Measurements from ENCODE around the gene ADAMTS12.

DNA sequence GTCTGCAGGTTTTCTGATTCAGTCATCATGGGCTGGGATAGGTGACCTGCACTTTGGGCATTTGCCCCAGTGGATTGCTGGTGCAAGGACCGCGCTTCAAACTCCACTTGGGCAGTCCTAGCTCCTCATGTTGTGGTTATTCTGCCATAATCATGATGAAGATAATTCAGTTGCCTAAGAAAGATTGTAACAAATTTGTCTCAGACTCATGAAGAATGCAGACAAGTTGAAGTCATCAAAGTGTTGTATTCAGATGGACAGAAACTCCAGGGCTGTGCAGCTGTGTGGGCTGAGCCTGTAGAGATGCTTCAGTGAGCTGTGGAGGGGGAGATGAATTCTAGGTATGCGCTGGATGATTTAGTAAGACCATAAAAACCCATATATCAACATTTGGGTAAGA is 412.5 kb downstream of the ADAMTS12 start:
- TF ChIP-seq, protein P1, sequence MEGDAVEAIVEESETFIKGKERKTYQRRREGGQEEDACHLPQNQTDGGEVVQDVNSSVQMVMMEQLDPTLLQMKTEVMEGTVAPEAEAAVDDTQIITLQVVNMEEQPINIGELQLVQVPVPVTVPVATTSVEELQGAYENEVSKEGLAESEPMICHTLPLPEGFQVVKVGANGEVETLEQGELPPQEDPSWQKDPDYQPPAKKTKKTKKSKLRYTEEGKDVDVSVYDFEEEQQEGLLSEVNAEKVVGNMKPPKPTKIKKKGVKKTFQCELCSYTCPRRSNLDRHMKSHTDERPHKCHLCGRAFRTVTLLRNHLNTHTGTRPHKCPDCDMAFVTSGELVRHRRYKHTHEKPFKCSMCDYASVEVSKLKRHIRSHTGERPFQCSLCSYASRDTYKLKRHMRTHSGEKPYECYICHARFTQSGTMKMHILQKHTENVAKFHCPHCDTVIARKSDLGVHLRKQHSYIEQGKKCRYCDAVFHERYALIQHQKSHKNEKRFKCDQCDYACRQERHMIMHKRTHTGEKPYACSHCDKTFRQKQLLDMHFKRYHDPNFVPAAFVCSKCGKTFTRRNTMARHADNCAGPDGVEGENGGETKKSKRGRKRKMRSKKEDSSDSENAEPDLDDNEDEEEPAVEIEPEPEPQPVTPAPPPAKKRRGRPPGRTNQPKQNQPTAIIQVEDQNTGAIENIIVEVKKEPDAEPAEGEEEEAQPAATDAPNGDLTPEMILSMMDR (IDR thresholded peaks at IDR 0.05), result no peak
- no peak for TF ChIP-seq POLR2AphosphoS5 (IDR thresholded peaks at IDR 0.05; ENCODE audit: low read depth, low read length)
- TF ChIP-seq, protein P2, sequence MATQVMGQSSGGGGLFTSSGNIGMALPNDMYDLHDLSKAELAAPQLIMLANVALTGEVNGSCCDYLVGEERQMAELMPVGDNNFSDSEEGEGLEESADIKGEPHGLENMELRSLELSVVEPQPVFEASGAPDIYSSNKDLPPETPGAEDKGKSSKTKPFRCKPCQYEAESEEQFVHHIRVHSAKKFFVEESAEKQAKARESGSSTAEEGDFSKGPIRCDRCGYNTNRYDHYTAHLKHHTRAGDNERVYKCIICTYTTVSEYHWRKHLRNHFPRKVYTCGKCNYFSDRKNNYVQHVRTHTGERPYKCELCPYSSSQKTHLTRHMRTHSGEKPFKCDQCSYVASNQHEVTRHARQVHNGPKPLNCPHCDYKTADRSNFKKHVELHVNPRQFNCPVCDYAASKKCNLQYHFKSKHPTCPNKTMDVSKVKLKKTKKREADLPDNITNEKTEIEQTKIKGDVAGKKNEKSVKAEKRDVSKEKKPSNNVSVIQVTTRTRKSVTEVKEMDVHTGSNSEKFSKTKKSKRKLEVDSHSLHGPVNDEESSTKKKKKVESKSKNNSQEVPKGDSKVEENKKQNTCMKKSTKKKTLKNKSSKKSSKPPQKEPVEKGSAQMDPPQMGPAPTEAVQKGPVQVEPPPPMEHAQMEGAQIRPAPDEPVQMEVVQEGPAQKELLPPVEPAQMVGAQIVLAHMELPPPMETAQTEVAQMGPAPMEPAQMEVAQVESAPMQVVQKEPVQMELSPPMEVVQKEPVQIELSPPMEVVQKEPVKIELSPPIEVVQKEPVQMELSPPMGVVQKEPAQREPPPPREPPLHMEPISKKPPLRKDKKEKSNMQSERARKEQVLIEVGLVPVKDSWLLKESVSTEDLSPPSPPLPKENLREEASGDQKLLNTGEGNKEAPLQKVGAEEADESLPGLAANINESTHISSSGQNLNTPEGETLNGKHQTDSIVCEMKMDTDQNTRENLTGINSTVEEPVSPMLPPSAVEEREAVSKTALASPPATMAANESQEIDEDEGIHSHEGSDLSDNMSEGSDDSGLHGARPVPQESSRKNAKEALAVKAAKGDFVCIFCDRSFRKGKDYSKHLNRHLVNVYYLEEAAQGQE (IDR thresholded peaks at IDR 0.05; ENCODE audit: insufficient read depth in 1 of 2, low read depth in 2 of 2, low read length in 1 of 2), result no peak
- no peak for TF ChIP-seq TCF7L2 (IDR thresholded peaks at IDR 0.05; ENCODE audit: low read depth, low read length)
